ENCODE results near the gene FBXL16. TPM values are rescaled to one million over a fixed set of nuclear protein-coding genes. Genes with fewer than 3 reads are reported as not detected.

FBXL16 gene
- total and polyA plus RNA-seq, 12 donors = 0.04 to 0.64 (median 0.10) TPM; not detected in 4

GRCh38 chr16:711548-712320 is 6.1 kb upstream of the FBXL16 start:
- Histone ChIP-seq H3K4me1 (peaks cover 17 to 35% (median 26%) of the 10 kb centered on the region in 9 donors), H3K9me3 (no peaks in the 10 kb centered on the region), H3K36me3 (no peaks in the 10 kb centered on the region), H3K27ac (no peak overlapping the region), H3K27me3 (peaks cover 5 to 71% (median 47%) of the 10 kb centered on the region in 7 donors), H3K4me3 (no peak overlapping the region)
- intact Hi-C loops (cut with DNase I) = loop anchor here (1.0 to 10.0 kb wide), 10 partner anchors 29 to 386 kb away; partner anchors contain the start of genes CHTF18 (in 3 of the 10), RPUSD1 (in 3 of the 10), C1QTNF8 (in 1 of the 10) and CIAO3 (in 1 of the 10)
- DNase-seq = peak; percentile 72 to 88
- ATAC-seq = peak; percentile 51 to 80 (median 66)
- WGBS, 2 donors = 14% methylated on average over 23 to 25 of the region's 25 CpGs
- peak; percentile 91 to 98 (median 96) for TF ChIP-seq CTCF (IDR thresholded peaks at IDR 0.05)

- intact Hi-C loops (cut with DNase I) = loop anchor here (1.0 to 10.0 kb wide), 9 partner anchors 30 to 386 kb away; partner anchors contain the start of genes CHTF18 (in 3 of the 10), RPUSD1 (in 3 of the 10) and C1QTNF8 (in 1 of the 10)
- peaks cover 13 to 32% (median 20%) of the 10 kb centered on the region in 9 donors for H3K4me1 ChIP-seq
- TF ChIP-seq CTCF (IDR thresholded peaks at IDR 0.05) = no peak
- DNase-seq = no peak
- no peaks in the 10 kb centered on the region for H3K9me3 ChIP-seq
- no peak overlapping the region for H3K4me3 ChIP-seq
- WGBS, 2 donors = 73 to 78% methylated on average over 12 of the region's 12 CpGs
- H3K27ac ChIP-seq = no peak overlapping the region
- ATAC-seq = no peak
- H3K36me3 ChIP-seq = no peaks in the 10 kb centered on the region
- H3K27me3 ChIP-seq = peaks cover 11 to 71% (median 54%) of the 10 kb centered on the region in 7 donors
Observed at GRCh38 chr16:711084-711483, 5.5 kb upstream of the FBXL16 start.

GRCh38 chr16:710500-711075 is 5.0 kb upstream of the FBXL16 start:
- H3K27me3 ChIP-seq = peaks cover 12 to 70% (median 56%) of the 10 kb centered on the region in 7 donors

More at GRCh38 chr16:710500-711075, 5.0 kb upstream of the FBXL16 start:
- 68 to 74% methylated on average over 21 of the region's 21 CpGs for WGBS, 2 donors
- no peak overlapping the region for H3K27ac ChIP-seq
- peaks cover 9 to 29% (median 16%) of the 10 kb centered on the region in 9 donors for H3K4me1 ChIP-seq
- no peak overlapping the region for H3K4me3 ChIP-seq
- no peak for ATAC-seq
- TF ChIP-seq CTCF (IDR thresholded peaks at IDR 0.05) = no peak
- H3K9me3 ChIP-seq = no peaks in the 10 kb centered on the region
- H3K36me3 ChIP-seq = no peaks in the 10 kb centered on the region
- intact Hi-C loops (cut with DNase I) = loop anchor here (1.0 to 10.0 kb wide), 9 partner anchors 31 to 387 kb away; partner anchors contain the start of genes CHTF18 (in 3 of the 10), RPUSD1 (in 3 of the 10) and C1QTNF8 (in 1 of the 10)
- no peak for DNase-seq
